HFF-Myc (cell line): ENCODE results near the gene NXN.
"Not testable (repeated sequence)": the region's sequence is repeated elsewhere in the genome, so short reads cannot be mapped to it uniquely, and the experiment has no call there.

ENCODE experiments used
- DNase-seq: peaks from one replicate; pipeline ENCODE4 v3.0.0-alpha.2; 2011; ENCODE audit warnings: low read depth; ENCODE audit errors: extremely low read depth
- H3K4me3 ChIP-seq: replicated peaks from 2 replicates; pipeline ENCODE4 v1.5.1; 2011; ENCODE audit warnings: low read depth, mild to moderate bottlenecking, control low read depth, low read length
- CTCF ChIP-seq: IDR thresholded peaks from 2 replicates; pipeline ENCODE4 v1.5.1; 2012; ENCODE audit warnings: mild to moderate bottlenecking, low read depth, low read length, control low read depth; ENCODE audit errors: missing control alignments

The NXN gene

GRCh38 chr17:909642-910323 lies 69.8 kb downstream of the NXN start:
- no peak for TF ChIP-seq CTCF
- DNase-seq, result no peak
- peak overlapping the region; percentile 39 for H3K4me3 ChIP-seq

DNA sequence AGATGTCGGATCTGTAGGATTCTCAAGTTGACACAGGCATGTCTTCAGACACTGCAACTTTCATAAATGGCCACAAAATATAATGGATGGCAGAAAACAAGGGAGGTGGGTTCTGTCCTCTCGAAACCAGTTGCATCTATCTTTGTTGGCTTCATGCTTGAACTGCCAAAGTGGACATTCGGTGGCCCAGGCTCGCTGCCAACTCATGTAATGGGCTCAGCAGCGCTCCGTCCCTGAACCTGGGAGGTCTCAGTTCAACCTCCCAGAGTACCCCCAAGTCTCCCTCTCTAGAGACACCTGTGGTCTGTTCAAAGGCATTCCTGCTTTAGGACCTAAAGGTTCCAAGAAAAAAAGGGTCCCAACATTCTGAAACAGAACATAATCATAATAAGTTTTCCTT lies 71.9 kb downstream of the NXN start:
- H3K4me3 ChIP-seq, result no peak overlapping the region
- no peak for TF ChIP-seq CTCF
- DNase-seq, result no peak

- not testable (repeated sequence) for DNase-seq, H3K4me3 ChIP-seq
These were observed 73.9 kb downstream of the NXN start for GRCh38 chr17:905708-906107.

GRCh38 chr17:903691-904481 lies 75.7 kb downstream of the NXN start:
- no peak for TF ChIP-seq CTCF
- DNase-seq, result peak; percentile 81
- H3K4me3 ChIP-seq, result no peak overlapping the region

GRCh38 chr17:902463-902862 lies 77.1 kb downstream of the NXN start:
- TF ChIP-seq CTCF, result no peak
- no peak for DNase-seq
- H3K4me3 ChIP-seq, result no peak overlapping the region

- no peak overlapping the region for H3K4me3 ChIP-seq
- no peak for TF ChIP-seq CTCF
- no peak for DNase-seq
These were observed 77.6 kb downstream of the NXN start for GRCh38 chr17:901964-902363.

DNA sequence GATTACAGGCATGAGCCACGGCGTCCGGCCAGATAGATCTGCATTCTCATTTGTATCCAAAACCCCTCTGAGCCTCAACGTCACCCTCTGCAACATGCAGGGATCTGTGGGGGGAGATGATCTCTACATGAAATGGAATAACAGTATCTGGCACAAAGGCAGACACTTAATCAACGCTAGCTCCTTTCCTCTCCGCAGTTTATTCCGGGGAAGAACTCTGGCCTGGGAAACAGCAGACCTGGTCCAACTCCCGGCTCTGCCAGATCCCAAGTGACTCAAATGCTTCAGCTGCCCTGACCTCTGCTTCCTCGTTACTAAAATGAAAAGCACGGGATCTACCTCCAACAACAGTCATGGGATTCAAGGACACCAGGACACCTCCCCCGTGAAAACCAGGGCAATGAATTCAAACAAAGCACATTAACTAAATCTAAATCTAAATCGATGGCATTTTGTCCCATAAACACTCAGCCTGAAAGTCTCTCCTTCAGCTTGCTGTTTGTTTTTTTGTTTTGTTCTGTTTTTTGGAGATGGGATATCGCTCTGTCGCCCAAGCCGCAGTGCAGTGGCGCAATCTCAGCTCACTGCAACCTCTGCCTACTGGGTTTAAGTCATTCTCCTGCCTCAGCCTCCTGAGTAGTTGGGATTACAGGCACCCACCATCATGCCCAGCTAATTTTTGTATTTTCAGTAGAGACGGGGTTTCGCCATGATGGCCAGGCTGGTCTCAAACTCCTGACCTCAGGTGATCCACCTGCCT lies 78.2 kb downstream of the NXN start:
- DNase-seq, result no peak
- no peak for TF ChIP-seq CTCF
- no peak overlapping the region for H3K4me3 ChIP-seq
